Right atrium auricular region (tissue), 2 donors: Measurements from ENCODE around the gene SND1. TPM values are rescaled to one million over a fixed set of nuclear protein-coding genes. Genes with fewer than 3 reads are reported as not detected.

Experiments used
- DNase-seq: peaks from one replicate; pipeline ENCODE4 v3.0.0-alpha.2; 2019; ENCODE audit warnings: low spot score
- H3K27ac ChIP-seq, 2 donors: fragments of 200-600 bp; sonication (generic); 1 replicate in 1 of 2; 2 replicates in 1 of 2; pipeline ENCODE4 v1.5.1; 2016 to 2019
- H3K27me3 ChIP-seq, 2 donors: fragments of 200-600 bp; sonication (generic); one replicate each; pipeline versions ENCODE4 v1.5.1 to v1.6.0; 2017 to 2019
- H3K36me3 ChIP-seq: fragments of 200-600 bp; sonication (generic); one replicate; pipeline ENCODE4 v1.5.1; 2016
- H3K4me1 ChIP-seq, 2 donors: fragments of 200-600 bp; sonication (generic); one replicate each; pipeline versions ENCODE4 v1.5.1 to v1.6.0; 2017 to 2019
- H3K4me3 ChIP-seq, 2 donors: fragments of 200-600 bp; sonication (generic); 1 replicate in 1 of 2; 2 replicates in 1 of 2; pipeline ENCODE4 v1.5.1; 2017 to 2019; ENCODE audit warnings: mild to moderate bottlenecking in 1 of 2, moderate library complexity in 1 of 2
- H3K9me3 ChIP-seq, 2 donors: fragments of 200-600 bp; sonication (generic); one replicate each; pipeline ENCODE4 v1.5.1; 2019
- total RNA-seq, 2 donors: library from RNA; depleted of rRNA; stranded (reverse); fragments of >200 nt; gene quantifications; one replicate each; pipeline ENCODE4 v1.1.0, GENCODE V29; 2016
- TF ChIP-seq, protein P1 (sequence below), 2 donors: fragments of 200-600 bp; sonication (generic); IDR thresholded peaks; one replicate each; pipeline ENCODE4 v1.5.1; 2019; ENCODE audit warnings: antibody characterized with exemption in 2 of 2

Gene SND1
- total RNA-seq, 2 donors from 2014 or later = 69.4 to 77.6 TPM

DNA sequence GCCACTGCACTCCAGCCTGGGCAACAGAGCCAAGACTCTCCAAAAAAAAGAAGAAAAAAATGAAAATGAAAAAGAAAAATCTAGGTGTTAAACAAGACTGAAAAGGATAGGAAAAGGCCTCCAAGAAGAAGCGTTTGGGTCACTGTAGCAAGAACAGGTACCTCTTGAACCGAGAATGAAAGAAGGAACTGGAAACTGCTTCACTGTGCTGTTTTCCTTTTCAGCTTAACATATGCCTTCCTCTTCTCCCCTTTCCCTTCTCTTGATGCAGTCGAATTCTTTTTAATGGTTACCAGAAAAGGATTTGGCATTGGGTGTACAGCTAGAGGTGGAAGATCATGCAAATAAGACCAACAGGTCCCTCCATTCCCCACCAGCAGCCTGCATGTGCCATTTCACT is 351.2 kb downstream of the SND1 start:
- H3K36me3 ChIP-seq = no peaks in the 10 kb centered on the region
- TF ChIP-seq, protein P1, sequence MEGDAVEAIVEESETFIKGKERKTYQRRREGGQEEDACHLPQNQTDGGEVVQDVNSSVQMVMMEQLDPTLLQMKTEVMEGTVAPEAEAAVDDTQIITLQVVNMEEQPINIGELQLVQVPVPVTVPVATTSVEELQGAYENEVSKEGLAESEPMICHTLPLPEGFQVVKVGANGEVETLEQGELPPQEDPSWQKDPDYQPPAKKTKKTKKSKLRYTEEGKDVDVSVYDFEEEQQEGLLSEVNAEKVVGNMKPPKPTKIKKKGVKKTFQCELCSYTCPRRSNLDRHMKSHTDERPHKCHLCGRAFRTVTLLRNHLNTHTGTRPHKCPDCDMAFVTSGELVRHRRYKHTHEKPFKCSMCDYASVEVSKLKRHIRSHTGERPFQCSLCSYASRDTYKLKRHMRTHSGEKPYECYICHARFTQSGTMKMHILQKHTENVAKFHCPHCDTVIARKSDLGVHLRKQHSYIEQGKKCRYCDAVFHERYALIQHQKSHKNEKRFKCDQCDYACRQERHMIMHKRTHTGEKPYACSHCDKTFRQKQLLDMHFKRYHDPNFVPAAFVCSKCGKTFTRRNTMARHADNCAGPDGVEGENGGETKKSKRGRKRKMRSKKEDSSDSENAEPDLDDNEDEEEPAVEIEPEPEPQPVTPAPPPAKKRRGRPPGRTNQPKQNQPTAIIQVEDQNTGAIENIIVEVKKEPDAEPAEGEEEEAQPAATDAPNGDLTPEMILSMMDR (IDR thresholded peaks at IDR 0.05) = no peak
- H3K27ac ChIP-seq = no peak overlapping the region
- H3K4me3 ChIP-seq = no peak overlapping the region
- H3K9me3 ChIP-seq = no peaks in the 10 kb centered on the region
- DNase-seq = no peak
- peaks cover 3 to 47% of the 10 kb centered on the region in 2 donors for H3K4me1 ChIP-seq
- no peaks in the 10 kb centered on the region for H3K27me3 ChIP-seq

DNA sequence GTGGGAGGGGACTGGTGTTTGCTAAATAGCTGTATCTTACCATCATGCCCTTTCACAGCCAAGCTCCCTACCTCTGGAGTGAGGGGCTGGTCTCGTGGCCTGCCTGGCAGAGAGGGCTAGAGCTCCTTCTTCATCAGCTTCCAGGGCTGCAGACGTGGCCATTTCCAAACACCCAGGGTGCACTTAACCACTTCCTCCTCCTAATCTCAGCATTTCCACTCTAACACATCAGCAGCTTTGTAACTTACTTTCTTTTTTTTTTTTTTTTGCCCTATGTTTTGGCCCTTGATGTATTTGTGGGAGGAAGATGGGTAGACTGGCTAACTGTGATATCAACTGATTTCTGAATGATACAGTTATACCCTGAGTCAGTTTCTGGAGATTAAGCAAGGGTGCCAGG is 351.8 kb downstream of the SND1 start:
- H3K27me3 ChIP-seq = no peaks in the 10 kb centered on the region
- TF ChIP-seq, protein P1 (IDR thresholded peaks at IDR 0.05) = no peak
- no peak overlapping the region for H3K4me3 ChIP-seq
- DNase-seq = no peak
- H3K4me1 ChIP-seq = peaks cover 3 to 41% of the 10 kb centered on the region in 2 donors
- H3K36me3 ChIP-seq = no peaks in the 10 kb centered on the region
- H3K9me3 ChIP-seq = no peaks in the 10 kb centered on the region
- H3K27ac ChIP-seq = no peak overlapping the region

DNA sequence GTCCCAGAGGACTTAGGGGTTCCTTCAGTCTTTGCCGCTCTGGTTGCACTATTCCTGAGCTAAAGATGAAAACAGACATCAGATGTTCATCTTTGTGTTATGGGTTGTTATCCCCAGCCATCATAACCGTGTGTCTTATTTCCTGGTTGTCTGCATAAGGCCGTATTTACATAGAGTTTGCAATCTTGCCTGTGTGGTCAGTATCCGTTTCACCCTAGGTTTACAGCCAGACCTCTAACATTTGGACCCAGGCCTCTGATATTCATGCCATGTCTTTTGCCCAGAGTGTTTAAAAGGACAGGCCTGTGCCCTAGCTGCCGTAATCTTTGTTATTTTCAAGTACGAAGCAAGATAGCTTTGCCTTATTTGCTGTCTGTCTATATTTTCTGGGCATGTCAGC is 352.6 kb downstream of the SND1 start:
- no peak for DNase-seq
- no peak overlapping the region for H3K4me3 ChIP-seq
- H3K4me1 ChIP-seq = peaks cover 3 to 32% of the 10 kb centered on the region in 2 donors
- no peaks in the 10 kb centered on the region for H3K36me3 ChIP-seq
- TF ChIP-seq, protein P1 (IDR thresholded peaks at IDR 0.05) = no peak
- H3K27ac ChIP-seq = no peak overlapping the region
- no peaks in the 10 kb centered on the region for H3K27me3 ChIP-seq
- no peaks in the 10 kb centered on the region for H3K9me3 ChIP-seq

DNA sequence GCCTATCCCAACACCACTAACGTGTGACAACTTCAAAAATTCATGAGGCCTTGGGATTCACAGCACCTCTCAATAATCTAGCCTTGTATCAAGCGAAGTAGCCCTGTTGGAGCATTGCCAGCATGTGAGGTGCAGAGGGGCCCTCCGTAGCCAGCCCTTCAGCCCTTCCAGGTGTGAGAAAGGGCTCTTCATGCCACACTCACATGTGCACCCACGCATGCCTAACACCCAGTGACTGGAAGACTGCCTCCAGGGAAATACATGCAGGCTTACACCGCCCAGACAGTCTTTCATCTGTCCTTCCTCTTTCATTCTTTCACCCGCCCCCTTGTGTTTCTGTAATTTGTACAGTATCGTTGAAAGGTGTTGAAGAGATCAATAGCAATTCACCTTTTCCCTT is 353.1 kb downstream of the SND1 start:
- TF ChIP-seq, protein P1 (IDR thresholded peaks at IDR 0.05) = no peak
- peaks cover 3 to 35% of the 10 kb centered on the region in 2 donors for H3K4me1 ChIP-seq

GRCh38 chr7:128005759-128006159 is 353.8 kb downstream of the SND1 start:
- H3K27ac ChIP-seq = no peak overlapping the region
- H3K4me3 ChIP-seq = no peak overlapping the region
- TF ChIP-seq, protein P1 (IDR thresholded peaks at IDR 0.05) = no peak
- no peak for DNase-seq
- no peaks in the 10 kb centered on the region for H3K9me3 ChIP-seq
- no peaks in the 10 kb centered on the region for H3K27me3 ChIP-seq
- peaks cover 3 to 37% of the 10 kb centered on the region in 2 donors for H3K4me1 ChIP-seq
- H3K36me3 ChIP-seq = no peaks in the 10 kb centered on the region

More for the DNA sequence above, 353.1 kb downstream of the SND1 start:
- Histone ChIP-seq H3K36me3 (no peaks in the 10 kb centered on the region), H3K27me3 (no peaks in the 10 kb centered on the region), H3K4me3 (no peak overlapping the region), H3K27ac (no peak overlapping the region), H3K9me3 (no peaks in the 10 kb centered on the region)
- no peak for DNase-seq

DNA sequence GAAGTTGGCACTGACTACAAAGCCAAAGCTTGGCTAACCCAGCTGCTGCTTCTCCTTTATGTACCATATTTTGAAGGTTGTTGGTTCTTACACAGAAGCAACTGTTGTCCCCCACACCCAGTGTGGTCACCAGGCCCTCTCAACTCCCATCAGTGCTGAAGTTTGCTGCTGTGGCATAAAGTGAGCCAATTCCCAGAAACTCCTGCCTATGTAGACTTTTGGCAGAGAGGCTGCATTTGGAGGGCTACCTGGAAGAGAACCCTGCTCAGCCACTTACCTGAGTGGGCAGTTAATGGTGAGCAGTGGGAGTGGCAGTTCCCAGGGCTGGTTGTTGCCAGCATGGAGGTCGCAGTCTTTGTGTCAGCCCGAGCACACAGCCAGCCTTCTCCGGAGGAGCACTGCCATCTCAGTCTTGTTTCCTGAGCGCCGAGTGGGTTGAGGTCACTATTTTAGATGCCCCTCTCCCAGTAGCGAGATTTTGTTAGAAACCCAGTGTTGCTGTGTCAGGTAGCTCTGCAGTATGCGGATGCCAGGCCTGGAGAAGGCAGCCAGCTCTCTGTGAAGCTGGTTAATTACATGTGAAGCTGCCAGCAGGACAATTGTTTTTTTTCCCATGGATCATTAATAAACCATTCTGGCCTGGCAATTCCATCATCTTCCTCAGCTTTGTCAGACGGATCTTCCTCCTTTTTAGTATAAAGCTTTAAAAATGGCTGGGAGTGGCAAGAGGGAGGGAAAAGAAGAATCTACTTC is 354.7 kb downstream of the SND1 start:
- no peak for DNase-seq
- H3K27ac ChIP-seq = no peak overlapping the region
- no peaks in the 10 kb centered on the region for H3K27me3 ChIP-seq
- H3K9me3 ChIP-seq = no peaks in the 10 kb centered on the region
- H3K4me1 ChIP-seq = peaks cover 3 to 37% of the 10 kb centered on the region in 2 donors
- no peak overlapping the region for H3K4me3 ChIP-seq
- TF ChIP-seq, protein P1 (IDR thresholded peaks at IDR 0.05) = no peak
- no peaks in the 10 kb centered on the region for H3K36me3 ChIP-seq
